Measurements from ENCODE around the gene GLCE. TPM values are rescaled to one million over a fixed set of nuclear protein-coding genes. Genes with fewer than 3 reads are reported as not detected.
"Not testable (repeated sequence)": the region's sequence is repeated elsewhere in the genome, so short reads cannot be mapped to it uniquely, and the experiment has no call there.

GLCE gene
- total RNA-seq, 1 experiment from 2014 or later, result 16.7 TPM

- DNase-seq (ENCODE audit: low read depth), result no peak
These were observed 662 bp upstream of the GLCE start for GRCh38 chr15:69159805-69160140.

GRCh38 chr15:69161079-69161877, 843 bp downstream of the GLCE start:
- DNase-seq (ENCODE audit: low read depth), result peak; percentile 53

GRCh38 chr15:69161878-69162213, 1.4 kb downstream of the GLCE start:
- DNase-seq (ENCODE audit: low read depth), result no peak

GRCh38 chr15:69163141-69163669, 2.8 kb downstream of the GLCE start:
- no peak for DNase-seq (ENCODE audit: low read depth)

GRCh38 chr15:69164807-69165636, 4.6 kb downstream of the GLCE start:
- peak; percentile 19 for DNase-seq (ENCODE audit: low read depth)

GRCh38 chr15:69165637-69166025, 5.2 kb downstream of the GLCE start:
- DNase-seq (ENCODE audit: low read depth), result no peak

GRCh38 chr15:69167218-69167846, 6.9 kb downstream of the GLCE start:
- no peak for DNase-seq (ENCODE audit: low read depth)

GRCh38 chr15:69168361-69168760, 7.9 kb downstream of the GLCE start:
- not testable (repeated sequence) for DNase-seq (ENCODE audit: low read depth)

- not testable (repeated sequence) for DNase-seq (ENCODE audit: low read depth)
These were observed 9.1 kb downstream of the GLCE start for GRCh38 chr15:69169540-69169939.

GRCh38 chr15:69170597-69170996, 10.2 kb downstream of the GLCE start:
- no peak for DNase-seq (ENCODE audit: low read depth)

GRCh38 chr15:69172847-69173246, 12.4 kb downstream of the GLCE start:
- DNase-seq (ENCODE audit: low read depth), result no peak

GRCh38 chr15:69175536-69175935, 15.1 kb downstream of the GLCE start:
- no peak for DNase-seq (ENCODE audit: low read depth)

GRCh38 chr15:69181424-69181823, 21.0 kb downstream of the GLCE start:
- no peak for DNase-seq (ENCODE audit: low read depth)

- no peak for DNase-seq (ENCODE audit: low read depth)
These were observed 24.8 kb downstream of the GLCE start for GRCh38 chr15:69185216-69185615.

- no peak for DNase-seq (ENCODE audit: low read depth)
These were observed 25.3 kb downstream of the GLCE start for GRCh38 chr15:69185706-69186105.

GRCh38 chr15:69189157-69189556, 28.7 kb downstream of the GLCE start:
- DNase-seq (ENCODE audit: low read depth), result no peak

- no peak for DNase-seq (ENCODE audit: low read depth)
These were observed 29.7 kb downstream of the GLCE start for GRCh38 chr15:69190091-69190490.

GRCh38 chr15:69190504-69190903, 30.1 kb downstream of the GLCE start:
- no peak for DNase-seq (ENCODE audit: low read depth)

- no peak for DNase-seq (ENCODE audit: low read depth)
These were observed 33.8 kb downstream of the GLCE start for GRCh38 chr15:69194025-69194827.

GRCh38 chr15:69194854-69195253, 34.4 kb downstream of the GLCE start:
- DNase-seq (ENCODE audit: low read depth), result no peak

All from Daoy (cell line).